ENCODE measurements around the gene CCDC78.

DNA sequence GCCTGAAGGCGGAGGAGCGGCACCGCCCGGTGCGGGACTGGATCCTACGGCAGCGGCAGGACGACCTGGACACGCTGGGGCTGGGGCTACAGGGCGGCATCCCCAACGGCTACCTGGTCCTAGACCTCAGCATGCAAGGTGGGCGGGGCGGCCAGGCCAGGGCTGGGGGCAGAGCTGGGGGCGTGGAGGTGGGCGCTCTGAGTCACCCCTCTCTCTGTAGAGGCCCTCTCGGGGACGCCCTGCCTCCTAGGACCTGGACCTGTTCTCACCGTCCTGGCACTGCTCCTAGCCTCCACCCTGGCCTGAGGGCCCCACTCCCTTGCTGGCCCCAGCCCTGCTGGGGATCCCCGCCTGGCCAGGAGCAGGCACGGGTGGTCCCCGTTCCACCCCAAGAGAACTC, 42.2 kb upstream of the CCDC78 start:
- TF ChIP-seq POLR2A (IDR thresholded peaks at IDR 0.05; ENCODE audit: low read depth, low read length) = no peak
- no peak for TF ChIP-seq TAF1 (IDR thresholded peaks at IDR 0.05; ENCODE audit: borderline replicate concordance, low read depth, low read length)
